GM23248 (cell line): ENCODE data around the gene DPP6. TPM values are rescaled to one million over a fixed set of nuclear protein-coding genes. Genes with fewer than 3 reads are reported as not detected.

Source experiments
- DNase-seq: peaks from one replicate; pipeline ENCODE4 v3.0.0-alpha.2; 2015
- H2AFZ ChIP-seq: fragments of 200-600 bp; sonication (generic); 2 replicates; pipeline ENCODE4 v1.6.1; 2016; ENCODE audit warnings: antibody characterized with exemption
- H3F3A ChIP-seq: fragments of 200-600 bp; sonication (generic); 2 replicates; pipeline ENCODE4 v1.6.1; 2016; ENCODE audit warnings: mild to moderate bottlenecking, antibody characterized with exemption, mixed run types; ENCODE audit not compliant: insufficient read depth
- H3K27ac ChIP-seq: fragments of 200-600 bp; sonication (generic); 2 replicates; pipeline ENCODE4 v1.5.1; 2016; ENCODE audit warnings: mild to moderate bottlenecking
- H3K27me3 ChIP-seq: fragments of 200-600 bp; sonication (generic); replicated peaks from 2 replicates; pipeline ENCODE4 v1.6.1; 2016; ENCODE audit warnings: mild to moderate bottlenecking; ENCODE audit not compliant: insufficient read depth
- H3K36me3 ChIP-seq: fragments of 200-600 bp; sonication (generic); 2 replicates; pipeline ENCODE4 v1.6.1; 2016; ENCODE audit warnings: low read depth, mild to moderate bottlenecking
- H3K4me1 ChIP-seq: fragments of 200-600 bp; sonication (generic); 2 replicates; pipeline ENCODE4 v1.6.1; 2016; ENCODE audit warnings: mild to moderate bottlenecking; ENCODE audit not compliant: insufficient read depth
- H3K4me2 ChIP-seq: fragments of 200-600 bp; sonication (generic); one replicate; pipeline ENCODE4 v1.6.1; 2016; ENCODE audit warnings: mild to moderate bottlenecking; ENCODE audit not compliant: unreplicated experiment
- H3K4me3 ChIP-seq: fragments of 200-600 bp; sonication (generic); 2 replicates; pipeline ENCODE4 v1.5.1; 2016; ENCODE audit warnings: mild to moderate bottlenecking
- H3K79me2 ChIP-seq: fragments of 200-600 bp; sonication (generic); 2 replicates; pipeline ENCODE4 v1.6.1; 2016; ENCODE audit warnings: mild to moderate bottlenecking; ENCODE audit not compliant: insufficient read depth
- H3K9ac ChIP-seq: fragments of 200-600 bp; sonication (generic); 2 replicates; pipeline ENCODE4 v1.6.1; 2016; ENCODE audit warnings: mild to moderate bottlenecking
- H3K9me2 ChIP-seq: fragments of 200-600 bp; sonication (generic); 2 replicates; pipeline ENCODE4 v1.6.1; 2016; ENCODE audit warnings: mixed run types, mild to moderate bottlenecking, moderate library complexity; ENCODE audit not compliant: insufficient read depth
- H3K9me3 ChIP-seq: fragments of 200-600 bp; sonication (generic); one replicate; pipeline ENCODE4 v1.6.1; 2017; ENCODE audit warnings: low read depth
- H4K20me1 ChIP-seq: fragments of 200-600 bp; sonication (generic); 2 replicates; pipeline ENCODE4 v1.6.0; 2016; ENCODE audit not compliant: insufficient read depth
- EZH2 ChIP-seq: fragments of 200-600 bp; sonication (generic); IDR thresholded peaks from 2 replicates; pipeline ENCODE4 v1.6.1; 2018; ENCODE audit warnings: antibody characterized with exemption, mild to moderate bottlenecking; ENCODE audit not compliant: insufficient read depth, poor library complexity, severe bottlenecking
- EZH2phosphoT487 ChIP-seq: fragments of 200-600 bp; sonication (generic); IDR thresholded peaks from 2 replicates; pipeline ENCODE4 v1.6.1; 2018; ENCODE audit warnings: antibody characterized with exemption, moderate library complexity, mild to moderate bottlenecking, low read depth; ENCODE audit not compliant: insufficient read depth
- WGBS, 2 experiments: methylation state at CpG; one replicate each; pipeline ENCODE4 v1.1.6; 2015 to 2017; ENCODE audit warnings: low lambda C conversion rate in 2 of 2, low coverage in 1 of 2; ENCODE audit errors: missing lambda C conversion rate in 2 of 2; 5-methylcytosine and 5-hydroxymethylcytosine counted together
- in situ Hi-C: fragments of 300-500 bp; cut with MboI; formaldehyde crosslinking; loops from 2 replicates; pipeline ENCODE4 v1.15.0; 2020
- polyA plus RNA-seq: library from polyadenylated mRNA; unstranded; fragments of >200 nt; fragmentation: Nextera tagmentation; extraction: Ambion mirVana; gene quantifications from 2 replicates; pipeline ENCODE4 v1.2.1, GENCODE V29; 2016
- total RNA-seq: library from RNA; depleted of rRNA; stranded (reverse); fragments of >200 nt; shearing (Covaris generic); gene quantifications from 2 replicates; pipeline ENCODE4 v1.2.3, GENCODE V29; 2014

Gene DPP6
- total and polyA plus RNA-seq, 2 experiments from 2014 or later, result not detected

GRCh38 chr7:154433632-154434598, 381.7 kb downstream of the DPP6 start:
- Histone ChIP-seq H3K27ac (no peak overlapping the region), H2AFZ (no peak overlapping the region), H3K9me2 (no peaks in the 10 kb centered on the region), H3K9me3 (no peaks in the 10 kb centered on the region), H3K4me3 (no peak overlapping the region), H3K4me2 (no peak overlapping the region), H3K27me3 (no peaks in the 10 kb centered on the region), H3K79me2 (no peaks in the 10 kb centered on the region), H3K36me3 (no peaks in the 10 kb centered on the region), H3K9ac (no peak overlapping the region), H3F3A (no peaks in the 10 kb centered on the region), H3K4me1 (no peaks in the 10 kb centered on the region), H4K20me1 (no peaks in the 10 kb centered on the region)
- no peak for DNase-seq
- WGBS, 2 experiments, result 30 to 32% methylated on average over 11 of the region's 11 CpGs
- TF ChIP-seq EZH2, result no peak
- no peak for TF ChIP-seq EZH2phosphoT487
- in situ Hi-C loops, result no loop called here

- no peak for TF ChIP-seq EZH2
- DNase-seq, result no peak
- Histone ChIP-seq H3K9ac (no peak overlapping the region), H3K9me3 (no peaks in the 10 kb centered on the region), H3K27ac (no peak overlapping the region), H3K4me3 (no peak overlapping the region), H3K4me2 (no peak overlapping the region), H3F3A (no peaks in the 10 kb centered on the region), H3K4me1 (no peaks in the 10 kb centered on the region), H3K79me2 (no peaks in the 10 kb centered on the region), H3K9me2 (no peaks in the 10 kb centered on the region), H4K20me1 (no peaks in the 10 kb centered on the region), H2AFZ (no peak overlapping the region), H3K36me3 (no peaks in the 10 kb centered on the region), H3K27me3 (no peaks in the 10 kb centered on the region)
- 13 to 15% methylated on average over 4 of the region's 4 CpGs for WGBS, 2 experiments
- in situ Hi-C loops, result no loop called here
Measured at GRCh38 chr7:154436560-154436959, 384.4 kb downstream of the DPP6 start.

GRCh38 chr7:154437234-154437633, 385.0 kb downstream of the DPP6 start:
- H3K4me2 ChIP-seq, result no peak overlapping the region
- H3K9me3 ChIP-seq, result no peaks in the 10 kb centered on the region
- H3K9ac ChIP-seq, result no peak overlapping the region
- no peak overlapping the region for H2AFZ ChIP-seq
- no peaks in the 10 kb centered on the region for H4K20me1 ChIP-seq
- in situ Hi-C loops, result no loop called here
- H3K4me3 ChIP-seq, result no peak overlapping the region
- TF ChIP-seq EZH2phosphoT487, result no peak
- no peaks in the 10 kb centered on the region for H3K27me3 ChIP-seq
- no peaks in the 10 kb centered on the region for H3K36me3 ChIP-seq
- no peaks in the 10 kb centered on the region for H3K79me2 ChIP-seq
- no peaks in the 10 kb centered on the region for H3K9me2 ChIP-seq
- no peaks in the 10 kb centered on the region for H3F3A ChIP-seq
- no peaks in the 10 kb centered on the region for H3K4me1 ChIP-seq
- no peak overlapping the region for H3K27ac ChIP-seq
- DNase-seq, result no peak
- WGBS, 2 experiments, result 19 to 25% methylated on average over 2 of the region's 2 CpGs

DNA sequence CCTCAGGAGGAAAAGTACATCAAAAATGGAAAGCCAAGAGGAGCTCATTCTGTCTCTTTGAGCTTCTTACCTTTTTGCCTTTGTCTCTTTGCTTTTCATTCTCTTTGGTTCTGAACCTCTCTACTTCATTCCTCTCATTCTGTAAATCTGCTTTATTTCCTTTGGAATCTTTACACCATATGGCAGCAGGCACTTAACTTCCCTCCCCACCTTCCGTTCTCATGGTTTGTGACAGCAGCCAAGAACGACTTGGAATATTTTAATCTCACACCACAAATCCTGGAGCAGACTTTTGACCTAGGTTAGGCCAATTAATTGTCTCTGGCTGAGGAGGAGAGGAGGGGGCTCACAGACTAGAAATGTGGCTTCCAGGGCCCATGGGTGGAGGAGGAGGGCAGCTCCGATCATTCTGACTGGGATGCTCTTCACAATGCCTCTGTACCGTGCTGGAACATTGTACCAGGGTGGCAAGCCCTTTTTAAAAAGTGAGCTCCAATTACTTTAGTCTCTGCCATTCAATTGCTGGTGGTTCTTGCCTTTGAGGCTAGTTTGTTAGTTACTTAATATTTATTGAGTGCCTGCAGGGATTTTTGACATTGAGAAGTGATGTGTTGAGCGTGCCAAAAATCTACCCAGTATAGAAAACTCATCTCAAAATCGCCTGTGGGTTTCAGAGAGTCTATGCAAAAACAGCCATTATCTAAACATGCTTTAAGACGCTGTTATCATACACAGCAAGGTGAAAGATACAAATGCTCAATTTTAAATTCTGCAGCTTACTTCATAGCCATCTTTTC, 386.6 kb downstream of the DPP6 start:
- no peaks in the 10 kb centered on the region for H3K4me1 ChIP-seq
- TF ChIP-seq EZH2phosphoT487, result no peak
- no peak for TF ChIP-seq EZH2
- no peaks in the 10 kb centered on the region for H3K36me3 ChIP-seq
- no peak for DNase-seq
- no peaks in the 10 kb centered on the region for H3F3A ChIP-seq
- H3K9ac ChIP-seq, result no peak overlapping the region
- 10 to 13% methylated on average over 7 of the region's 7 CpGs for WGBS, 2 experiments
- no peak overlapping the region for H3K4me3 ChIP-seq
- no peaks in the 10 kb centered on the region for H4K20me1 ChIP-seq
- no peak overlapping the region for H3K4me2 ChIP-seq
- in situ Hi-C loops, result no loop called here
- no peak overlapping the region for H2AFZ ChIP-seq
- no peak overlapping the region for H3K27ac ChIP-seq
- no peaks in the 10 kb centered on the region for H3K9me2 ChIP-seq
- no peaks in the 10 kb centered on the region for H3K9me3 ChIP-seq
- no peaks in the 10 kb centered on the region for H3K79me2 ChIP-seq
- no peaks in the 10 kb centered on the region for H3K27me3 ChIP-seq
